Ascending aorta (tissue), 2 donors: ENCODE results near the gene MAB21L4. TPM values are rescaled to one million over a fixed set of nuclear protein-coding genes. Genes with fewer than 3 reads are reported as not detected.

Experiments used
- DNase-seq, 2 donors: peaks; one replicate each; pipeline ENCODE4 v3.0.0-alpha.2; 2019; ENCODE audit warnings: low spot score in 2 of 2
- H3K27ac ChIP-seq, 2 donors: fragments of 200-600 bp; sonication (generic); one replicate each; pipeline ENCODE4 v1.5.1; 2016 to 2017; ENCODE audit warnings: mild to moderate bottlenecking in 1 of 2
- H3K27me3 ChIP-seq: fragments of 200-600 bp; sonication (generic); one replicate; pipeline ENCODE4 v1.5.1; 2017
- H3K36me3 ChIP-seq, 2 donors: fragments of 200-600 bp; sonication (generic); one replicate each; pipeline ENCODE4 v1.5.1; 2016
- H3K4me1 ChIP-seq, 2 donors: fragments of 200-600 bp; sonication (generic); one replicate each; pipeline ENCODE4 v1.5.1; 2016 to 2017; ENCODE audit warnings: mild to moderate bottlenecking in 1 of 2
- H3K4me3 ChIP-seq, 2 donors: fragments of 200-600 bp; sonication (generic); one replicate each; pipeline ENCODE4 v1.5.1; 2016 to 2017; ENCODE audit warnings: mild to moderate bottlenecking in 1 of 2
- H3K9me3 ChIP-seq, 2 donors: fragments of 200-600 bp; sonication (generic); one replicate each; pipeline ENCODE4 v1.5.1; 2016
- intact Hi-C: fragments of 100-400 bp; cut with DNase I; formaldehyde crosslinking; loops from one replicate; pipeline ENCODE4 v1.15.1; 2023
- total RNA-seq: library from RNA; depleted of rRNA; stranded (reverse); fragments of >200 nt; gene quantifications from one replicate; pipeline ENCODE4 v1.1.0, GENCODE V29; 2016
- TF ChIP-seq, protein P1 (sequence below), 3 experiments: fragments of 200-600 bp in 2 of 3; fragments of 450-650 bp in 1 of 3; sonication (generic) in 2 of 3; IDR thresholded peaks; one replicate each; pipeline ENCODE4 v1.5.1; 2016 to 2019; ENCODE audit warnings: antibody characterized with exemption in 3 of 3, mild to moderate bottlenecking in 1 of 3, moderate library complexity in 1 of 3

Gene MAB21L4
- total RNA-seq, 1 donor from 2014 or later = not detected

DNA sequence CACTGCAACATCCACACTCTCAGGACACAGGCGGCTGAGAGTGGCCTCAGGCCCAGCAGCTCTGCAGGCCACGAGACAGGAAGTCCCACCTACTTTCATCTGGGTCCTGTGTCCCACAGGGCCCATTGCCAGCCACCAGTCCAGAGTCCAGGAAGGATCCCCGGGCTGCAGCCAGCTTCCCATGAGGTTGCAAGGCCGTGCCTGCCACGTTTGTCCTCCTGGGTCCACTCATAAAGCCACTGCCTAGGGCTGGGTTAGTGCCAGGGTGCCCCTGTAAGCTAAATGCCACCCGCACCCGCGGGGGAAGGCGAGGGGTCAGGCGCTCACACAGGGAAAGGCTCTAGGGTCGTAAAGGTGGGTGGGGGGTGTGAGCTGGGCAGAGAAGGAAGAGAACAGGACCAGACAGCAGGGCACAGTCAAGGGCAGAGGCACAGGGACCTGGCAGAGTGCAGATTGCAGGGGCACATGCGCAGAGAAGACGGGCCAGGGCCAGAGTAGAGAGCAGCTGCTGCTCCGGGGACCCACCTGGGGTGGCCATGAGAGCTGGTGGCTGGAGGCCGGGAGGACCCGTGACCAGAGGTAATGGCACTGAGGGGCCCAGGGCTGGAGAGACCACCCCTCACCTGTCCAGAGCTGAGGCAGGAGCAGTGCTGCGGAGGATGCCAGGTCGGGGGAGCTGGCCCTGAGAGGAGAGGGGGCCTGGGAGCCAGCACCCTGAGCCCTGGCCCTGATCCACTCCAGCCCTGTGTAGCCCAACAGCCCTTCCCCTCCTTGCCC is 19.3 kb downstream of the MAB21L4 start:
- DNase-seq = no peak
- intact Hi-C loops = no loop called here
- no peak overlapping the region for H3K27ac ChIP-seq

DNA sequence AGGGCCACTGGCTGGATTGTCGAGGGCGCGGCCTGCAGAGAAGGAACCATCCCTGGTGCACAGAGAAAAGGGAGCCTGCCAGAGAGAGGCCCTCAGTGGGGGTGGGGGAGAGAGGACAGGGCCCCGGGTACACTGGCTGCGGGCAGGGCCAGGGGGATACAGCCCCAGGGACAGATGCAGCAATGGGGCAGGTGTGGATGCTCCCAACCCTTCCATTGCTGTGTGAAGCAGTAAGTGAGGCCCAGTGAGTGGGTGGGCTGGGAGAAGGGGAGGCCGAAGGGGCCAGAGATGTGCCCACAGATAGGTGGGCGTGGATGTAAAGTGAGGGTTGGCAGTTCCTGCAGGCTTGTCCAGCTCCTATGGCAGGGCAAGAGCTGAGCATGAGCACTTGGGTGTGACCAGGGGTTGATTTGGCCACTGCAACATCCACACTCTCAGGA is 19.9 kb downstream of the MAB21L4 start:
- no peaks in the 10 kb centered on the region for H3K4me1 ChIP-seq
- DNase-seq = no peak
- no peak overlapping the region for H3K4me3 ChIP-seq
- no peaks in the 10 kb centered on the region for H3K36me3 ChIP-seq
- H3K9me3 ChIP-seq = no peaks in the 10 kb centered on the region
- no peaks in the 10 kb centered on the region for H3K27me3 ChIP-seq
- no peak overlapping the region for H3K27ac ChIP-seq
- TF ChIP-seq, protein P1, sequence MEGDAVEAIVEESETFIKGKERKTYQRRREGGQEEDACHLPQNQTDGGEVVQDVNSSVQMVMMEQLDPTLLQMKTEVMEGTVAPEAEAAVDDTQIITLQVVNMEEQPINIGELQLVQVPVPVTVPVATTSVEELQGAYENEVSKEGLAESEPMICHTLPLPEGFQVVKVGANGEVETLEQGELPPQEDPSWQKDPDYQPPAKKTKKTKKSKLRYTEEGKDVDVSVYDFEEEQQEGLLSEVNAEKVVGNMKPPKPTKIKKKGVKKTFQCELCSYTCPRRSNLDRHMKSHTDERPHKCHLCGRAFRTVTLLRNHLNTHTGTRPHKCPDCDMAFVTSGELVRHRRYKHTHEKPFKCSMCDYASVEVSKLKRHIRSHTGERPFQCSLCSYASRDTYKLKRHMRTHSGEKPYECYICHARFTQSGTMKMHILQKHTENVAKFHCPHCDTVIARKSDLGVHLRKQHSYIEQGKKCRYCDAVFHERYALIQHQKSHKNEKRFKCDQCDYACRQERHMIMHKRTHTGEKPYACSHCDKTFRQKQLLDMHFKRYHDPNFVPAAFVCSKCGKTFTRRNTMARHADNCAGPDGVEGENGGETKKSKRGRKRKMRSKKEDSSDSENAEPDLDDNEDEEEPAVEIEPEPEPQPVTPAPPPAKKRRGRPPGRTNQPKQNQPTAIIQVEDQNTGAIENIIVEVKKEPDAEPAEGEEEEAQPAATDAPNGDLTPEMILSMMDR (IDR thresholded peaks at IDR 0.05) = no peak
- intact Hi-C loops = no loop called here

More for the DNA sequence above, 19.3 kb downstream of the MAB21L4 start:
- no peaks in the 10 kb centered on the region for H3K9me3 ChIP-seq
- TF ChIP-seq, protein P1 (IDR thresholded peaks at IDR 0.05) = no peak
- H3K36me3 ChIP-seq = no peaks in the 10 kb centered on the region
- no peaks in the 10 kb centered on the region for H3K27me3 ChIP-seq
- H3K4me1 ChIP-seq = no peaks in the 10 kb centered on the region
- H3K4me3 ChIP-seq = no peak overlapping the region

DNA sequence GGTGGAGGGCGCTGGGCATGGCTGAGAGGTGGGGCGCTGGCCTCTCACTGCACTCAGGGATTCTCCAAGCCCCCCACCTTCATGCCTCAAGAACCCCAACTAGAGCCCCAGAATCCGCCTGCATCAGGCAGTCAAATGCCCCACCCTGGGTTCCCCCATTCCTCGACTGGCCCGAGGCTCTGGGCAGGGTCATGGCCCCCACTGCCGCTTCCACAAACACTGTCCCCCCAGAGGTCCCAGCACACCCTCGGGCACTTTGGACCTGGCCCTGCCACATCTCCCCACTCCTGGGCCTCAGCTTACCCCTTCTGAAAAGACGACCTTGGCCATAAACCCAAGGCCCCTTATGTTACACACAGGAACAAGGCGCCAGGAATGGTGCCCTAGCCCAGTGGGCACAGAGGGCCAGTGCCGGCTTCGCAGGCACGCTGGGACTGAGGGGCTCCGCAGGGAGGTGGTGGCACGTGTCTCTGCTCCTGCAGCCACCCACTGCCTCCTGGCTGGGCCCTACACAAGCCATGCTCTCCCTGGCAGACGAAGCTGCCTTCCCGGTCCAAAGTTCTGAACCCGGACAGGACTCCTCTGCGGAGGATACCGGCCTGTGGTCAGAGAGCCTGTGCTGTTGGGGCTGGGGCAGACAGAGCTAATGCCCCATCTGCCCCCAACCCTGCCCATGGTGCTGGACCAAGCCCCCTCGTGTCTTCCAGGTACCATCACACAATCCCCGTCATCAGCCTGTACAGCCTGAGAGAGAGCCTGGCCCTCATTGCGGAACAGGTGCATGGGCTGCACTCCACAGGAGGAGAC is 20.5 kb downstream of the MAB21L4 start:
- intact Hi-C loops = no loop called here
- TF ChIP-seq, protein P1 (IDR thresholded peaks at IDR 0.05) = no peak
- H3K4me1 ChIP-seq = no peaks in the 10 kb centered on the region
- no peak overlapping the region for H3K27ac ChIP-seq
- no peaks in the 10 kb centered on the region for H3K36me3 ChIP-seq
- no peak for DNase-seq
- H3K27me3 ChIP-seq = no peaks in the 10 kb centered on the region
- no peaks in the 10 kb centered on the region for H3K9me3 ChIP-seq
- H3K4me3 ChIP-seq = no peak overlapping the region

DNA sequence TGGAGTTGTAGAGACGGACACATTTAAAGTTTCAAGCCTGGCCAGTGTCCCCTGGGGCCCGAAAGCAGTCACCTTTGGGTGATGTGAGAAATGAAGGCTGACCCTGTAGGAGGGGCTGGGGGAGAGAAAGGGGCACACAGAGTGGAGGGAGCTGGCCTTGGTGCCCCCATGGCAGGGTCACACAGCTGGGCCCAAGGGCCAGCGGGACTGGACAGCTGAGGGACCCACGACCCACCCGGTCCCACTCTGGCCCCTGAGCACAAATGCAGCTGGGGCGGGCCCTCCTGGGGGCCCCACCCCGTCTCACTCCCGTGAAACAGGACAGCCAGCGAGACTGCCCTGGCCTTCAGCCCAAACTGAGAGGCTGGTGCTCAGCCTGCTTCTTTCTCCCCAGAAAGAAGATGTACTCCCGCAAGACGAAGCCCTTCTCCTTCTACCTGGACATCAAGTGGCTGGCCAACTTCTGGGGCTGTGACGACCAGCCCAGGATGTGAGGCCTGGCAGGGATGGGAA is 21.2 kb downstream of the MAB21L4 start:
- Histone ChIP-seq H3K27ac (no peak overlapping the region), H3K9me3 (no peaks in the 10 kb centered on the region), H3K27me3 (no peaks in the 10 kb centered on the region), H3K36me3 (no peaks in the 10 kb centered on the region), H3K4me3 (no peak overlapping the region), H3K4me1 (no peaks in the 10 kb centered on the region)
- TF ChIP-seq, protein P1 (IDR thresholded peaks at IDR 0.05) = no peak
- no peak for DNase-seq
- intact Hi-C loops = no loop called here

DNA sequence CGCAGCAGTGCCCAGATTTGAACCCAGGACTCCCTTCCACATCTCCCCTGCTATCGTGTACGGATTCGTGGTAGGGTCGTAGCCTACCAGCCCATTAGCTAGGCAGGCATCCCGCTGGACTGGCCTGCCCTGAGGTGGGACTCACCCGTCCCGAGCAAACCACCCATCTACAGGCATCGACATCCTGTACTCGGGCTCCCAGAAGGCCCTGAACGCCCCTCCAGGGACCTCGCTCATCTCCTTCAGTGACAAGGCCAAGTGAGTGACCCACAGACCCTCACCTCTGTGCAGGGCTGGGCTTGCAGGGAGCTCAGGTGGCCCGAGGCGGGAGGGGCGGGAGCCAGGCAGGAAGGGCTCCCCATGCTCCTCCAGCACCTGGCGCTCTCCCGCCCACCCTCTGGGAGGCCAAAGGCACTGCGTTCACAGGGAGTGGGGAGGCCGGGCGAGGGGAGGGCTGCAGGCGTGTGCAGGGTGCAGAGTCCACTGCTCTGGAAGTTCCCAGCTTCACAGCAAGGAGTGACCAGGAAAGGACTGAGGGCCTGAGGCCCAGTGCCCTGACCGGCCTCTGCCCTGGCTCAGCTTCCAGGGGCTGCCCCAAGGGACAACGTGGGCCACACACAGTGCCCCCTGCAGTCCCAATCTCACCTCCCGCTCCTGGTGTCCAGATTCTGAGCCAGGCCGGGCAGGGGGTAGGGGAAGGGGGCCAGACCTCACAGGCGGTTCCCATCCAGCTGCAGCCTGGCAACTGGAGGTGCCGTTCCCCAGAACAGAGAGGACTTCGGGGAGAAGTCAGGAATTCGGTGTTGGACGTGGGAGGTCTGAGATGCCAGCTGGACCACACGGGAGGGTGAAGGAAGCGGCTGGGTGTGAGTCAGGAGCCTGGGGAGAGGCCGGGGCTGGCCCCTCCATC is 21.9 kb downstream of the MAB21L4 start:
- intact Hi-C loops = no loop called here
- Histone ChIP-seq H3K4me1 (no peaks in the 10 kb centered on the region), H3K36me3 (no peaks in the 10 kb centered on the region), H3K27me3 (no peaks in the 10 kb centered on the region), H3K4me3 (no peak overlapping the region), H3K9me3 (no peaks in the 10 kb centered on the region), H3K27ac (no peak overlapping the region)
- no peak for DNase-seq
- TF ChIP-seq, protein P1 (IDR thresholded peaks at IDR 0.05) = no peak
